SK-N-SH (cell line): Measurements from ENCODE around the gene SULT2B1. TPM values are rescaled to one million over a fixed set of nuclear protein-coding genes. Genes with fewer than 3 reads are reported as not detected.

Experiments used
- CTCF ChIA-PET: fragments of 300-600, 350-600 bp; formaldehyde crosslinking; extraction: SDS; loops from one replicate; lab custom pipeline; 2021; lab: Yijun Ruan, JAX
- POLR2A ChIA-PET: fragments of 350-600 bp; sonication (Branson Sonifier 250); formaldehyde crosslinking; extraction: SDS; loops from one replicate; lab custom pipeline; 2020; ENCODE audit warnings: antibody characterized with exemption, inconsistent platforms; lab: Yijun Ruan, JAX
- DNase-seq: peaks from one replicate; pipeline ENCODE4 v3.0.0; 2012
- H2AFZ ChIP-seq: fragments of 200-600 bp; sonication (generic); 2 replicates; pipeline ENCODE4 v1.8.1; 2016; ENCODE audit warnings: antibody characterized with exemption, mild to moderate bottlenecking, low read depth
- H3F3A ChIP-seq: fragments of 200-600 bp; sonication (generic); replicated peaks from 2 replicates; pipeline ENCODE3; 2016; ENCODE audit warnings: antibody characterized with exemption, mild to moderate bottlenecking; ENCODE audit not compliant: insufficient read depth
- H3K27ac ChIP-seq, 2 experiments: fragments of 200-500 bp in 1 of 2; fragments of 200-600 bp in 1 of 2; sonication (Bioruptor generic) in 1 of 2; sonication (generic), shearing (Covaris generic) in 1 of 2; 2 replicates each; pipeline versions ENCODE4 v1.5.1 to v1.6.1; 2014 to 2016; ENCODE audit warnings: low read depth in 2 of 2, inconsistent platforms in 1 of 2, low read length in 1 of 2, mild to moderate bottlenecking in 1 of 2, mixed read lengths in 1 of 2
- H3K27me3 ChIP-seq: fragments of 200-600 bp; sonication (generic), shearing (Covaris generic); 2 replicates; pipeline ENCODE4 v1.6.1; 2016; ENCODE audit warnings: mixed run types; ENCODE audit not compliant: insufficient read depth
- H3K36me3 ChIP-seq, 2 experiments: fragments of 200-500 bp in 1 of 2; fragments of 200-600 bp in 1 of 2; sonication (Bioruptor generic) in 1 of 2; sonication (generic) in 1 of 2; replicated peaks in 1 of 2; 2 replicates each; pipeline versions ENCODE3 to v1.5.1; 2014 to 2016; ENCODE audit warnings: low read length in 1 of 2, mild to moderate bottlenecking in 1 of 2; ENCODE audit not compliant: insufficient read depth in 2 of 2, control insufficient read depth in 1 of 2
- H3K4me1 ChIP-seq, 2 experiments: fragments of 200-500 bp in 1 of 2; fragments of 200-600 bp in 1 of 2; sonication (Bioruptor generic) in 1 of 2; sonication (generic), shearing (Covaris generic) in 1 of 2; 2 replicates each; pipeline versions ENCODE4 v1.5.1 to v1.6.1; 2014 to 2016; ENCODE audit warnings: low read depth in 1 of 2, low read length in 1 of 2, mixed run types in 1 of 2; ENCODE audit not compliant: insufficient read depth in 2 of 2, control insufficient read depth in 1 of 2
- H3K4me2 ChIP-seq: fragments of 200-600 bp; sonication (generic), shearing (Covaris generic); 2 replicates; pipeline ENCODE4 v1.6.1; 2017; ENCODE audit warnings: mixed run types
- H3K4me3 ChIP-seq, 2 experiments: fragments of 200-500 bp in 1 of 2; fragments of 200-600 bp in 1 of 2; sonication (Bioruptor generic) in 1 of 2; sonication (generic), shearing (Covaris generic) in 1 of 2; 2 replicates each; pipeline versions ENCODE4 v1.5.1 to v1.8.1; 2014 to 2016; ENCODE audit warnings: low read depth in 2 of 2, inconsistent platforms in 1 of 2, low read length in 1 of 2, mild to moderate bottlenecking in 1 of 2, mixed read lengths in 1 of 2, moderate library complexity in 1 of 2
- H3K79me2 ChIP-seq: fragments of 200-600 bp; sonication (generic); 2 replicates; pipeline ENCODE4 v1.8.1; 2017; ENCODE audit warnings: mild to moderate bottlenecking; ENCODE audit not compliant: insufficient read depth
- H3K9ac ChIP-seq: fragments of 200-600 bp; sonication (generic); 2 replicates; pipeline ENCODE4 v1.6.1; 2017; ENCODE audit warnings: mixed run types
- H3K9me2 ChIP-seq: fragments of 200-600 bp; sonication (generic); 2 replicates; pipeline ENCODE4 v1.6.1; 2017; ENCODE audit warnings: mixed run types
- H3K9me3 ChIP-seq: fragments of 200-600 bp; sonication (generic); 2 replicates; pipeline ENCODE4 v1.6.1; 2017; ENCODE audit warnings: mixed run types, mild to moderate bottlenecking, moderate library complexity
- H4K20me1 ChIP-seq: fragments of 200-600 bp; sonication (generic); 2 replicates; pipeline ENCODE4 v1.6.1; 2017; ENCODE audit warnings: mild to moderate bottlenecking, mixed run types; ENCODE audit not compliant: insufficient read depth
- FOSL2 ChIP-seq: IDR thresholded peaks from 2 replicates; pipeline ENCODE4 v1.4.0; 2012; ENCODE audit warnings: low read depth, mild to moderate bottlenecking, moderate library complexity, borderline replicate concordance
- FOXJ3 ChIP-seq: sonication (generic); formaldehyde crosslinking; IDR thresholded peaks from 2 replicates; pipeline ENCODE4 v1.5.1; 2020; ENCODE audit warnings: mild to moderate bottlenecking, missing genetic modification reagents
- GABPA ChIP-seq: IDR thresholded peaks from 2 replicates; pipeline ENCODE4 v1.4.0; 2012; ENCODE audit warnings: low read depth, mild to moderate bottlenecking
- GATA2 ChIP-seq: sonication (generic); formaldehyde crosslinking; IDR thresholded peaks from 2 replicates; pipeline ENCODE4 v1.5.0; 2020; ENCODE audit warnings: mild to moderate bottlenecking, missing genetic modification reagents
- NFIC ChIP-seq: IDR thresholded peaks from 2 replicates; pipeline ENCODE4 v1.4.0; 2012; ENCODE audit warnings: borderline replicate concordance
- NRF1 ChIP-seq: IDR thresholded peaks from 2 replicates; pipeline ENCODE4 v1.6.1; 2012; ENCODE audit warnings: low read depth, mild to moderate bottlenecking, low read length
- SIN3A ChIP-seq: IDR thresholded peaks from 2 replicates; pipeline ENCODE4 v1.6.1; 2012; ENCODE audit warnings: low read depth, mild to moderate bottlenecking, low read length, moderate library complexity, borderline replicate concordance
- TCF12 ChIP-seq: IDR thresholded peaks from 2 replicates; pipeline ENCODE4 v1.4.0; 2012
- YY1 ChIP-seq: IDR thresholded peaks from 2 replicates; pipeline ENCODE4 v1.4.0; 2012; ENCODE audit warnings: low read depth, mild to moderate bottlenecking
- WGBS: methylation state at CpG from one replicate; pipeline ENCODE4 v1.1.6; 2017; ENCODE audit warnings: low lambda C conversion rate; 5-methylcytosine and 5-hydroxymethylcytosine counted together
- polyA plus RNA-seq, 3 experiments: library from polyadenylated mRNA; depleted of rRNA; stranded (reverse); fragments of >200 nt; gene quantifications; 2 replicates each; pipeline ENCODE4 v1.2.3, GENCODE V29; 2012
- TF ChIP-seq, protein P1 (sequence below): fragments of 150-350 bp; IDR thresholded peaks from 2 replicates; pipeline ENCODE4 v1.6.1; 2016; ENCODE audit warnings: mild to moderate bottlenecking, low read depth, low read length
- TF ChIP-seq, protein P2 (sequence below): IDR thresholded peaks from 2 replicates; pipeline ENCODE4 v1.6.1; 2012; ENCODE audit warnings: mild to moderate bottlenecking, low read depth, low read length, moderate library complexity
- TF ChIP-seq, protein P3 (sequence below): IDR thresholded peaks from 2 replicates; pipeline ENCODE4 v1.4.0; 2012; ENCODE audit warnings: low read depth
- TF ChIP-seq, protein P4 (sequence below): IDR thresholded peaks from 2 replicates; pipeline ENCODE4; 2012

SULT2B1 gene
- polyA plus RNA-seq, 1 of the 3 experiments (the other 2 are of a cell fraction), result 0.92 TPM

DNA sequence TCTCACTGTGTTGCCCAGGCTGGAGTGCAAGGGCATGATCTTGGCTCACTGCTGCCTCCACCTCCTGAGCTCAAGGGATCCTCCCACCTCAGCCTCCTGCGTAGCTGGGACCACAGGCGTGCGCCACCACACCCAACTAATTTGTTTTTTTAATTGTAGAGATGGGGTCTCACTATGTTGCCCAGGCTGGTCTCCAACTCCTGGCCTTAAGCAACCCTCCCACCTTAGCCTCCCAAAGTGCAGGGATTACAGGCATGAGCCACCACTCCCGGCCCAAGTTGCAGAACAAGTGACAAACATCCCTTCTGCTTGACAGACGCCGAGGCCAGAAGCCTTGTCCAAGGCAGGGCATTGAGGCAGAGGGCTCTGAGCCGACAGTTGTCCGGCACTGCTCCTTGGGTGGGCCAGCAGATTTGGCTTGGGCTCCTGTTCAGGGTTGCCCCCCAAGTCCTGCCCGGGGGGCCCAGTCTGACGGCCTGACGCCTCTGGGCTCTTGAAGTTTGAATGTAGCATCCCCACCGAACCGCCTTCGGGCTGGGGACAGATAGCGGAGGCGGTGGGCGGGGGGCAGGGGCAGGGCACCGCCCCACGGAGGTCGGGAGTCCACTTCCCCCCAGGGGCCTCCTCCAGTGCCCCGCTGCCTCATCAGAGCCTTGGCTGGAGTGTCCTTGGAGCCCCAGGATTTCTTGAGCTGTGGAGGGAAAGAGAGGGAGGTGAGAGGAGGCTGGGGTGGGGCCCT is 48.9 kb downstream of the SULT2B1 start:
- Histone ChIP-seq H3K4me3 (no peak overlapping the region), H3K79me2 (no peaks in the 10 kb centered on the region), H2AFZ (no peak overlapping the region), H3K27ac (no peak overlapping the region), H3K4me1 (no peaks in the 10 kb centered on the region), H3K36me3 (no peaks in the 10 kb centered on the region), H3K9me2 (no peaks in the 10 kb centered on the region), H4K20me1 (no peaks in the 10 kb centered on the region), H3F3A (no peaks in the 10 kb centered on the region), H3K9ac (no peak overlapping the region), H3K4me2 (no peak overlapping the region), H3K27me3 (no peaks in the 10 kb centered on the region; the same call in 1 of the 2 replicates), H3K9me3 (no peaks in the 10 kb centered on the region)
- 84% methylated on average over 18 of the region's 21 CpGs for WGBS
- ChIA-PET POLR2A (no interaction called here), CTCF (interaction anchor here (1.0 to 1.4 kb wide), 2 partner anchors 12 to 112 kb away, joined by 6 to 13 read pairs; no protein-coding TSS in a partner anchor)
- DNase-seq, result no peak
- TF ChIP-seq GABPA (no peak), GATA2 (no peak), YY1 (no peak), FOSL2 (no peak), NFIC (no peak), FOXJ3 (CRISPR knock-in tag) (no peak), TCF12 (no peak), NRF1 (no peak), SIN3A (no peak)
- TF ChIP-seq, protein P1, sequence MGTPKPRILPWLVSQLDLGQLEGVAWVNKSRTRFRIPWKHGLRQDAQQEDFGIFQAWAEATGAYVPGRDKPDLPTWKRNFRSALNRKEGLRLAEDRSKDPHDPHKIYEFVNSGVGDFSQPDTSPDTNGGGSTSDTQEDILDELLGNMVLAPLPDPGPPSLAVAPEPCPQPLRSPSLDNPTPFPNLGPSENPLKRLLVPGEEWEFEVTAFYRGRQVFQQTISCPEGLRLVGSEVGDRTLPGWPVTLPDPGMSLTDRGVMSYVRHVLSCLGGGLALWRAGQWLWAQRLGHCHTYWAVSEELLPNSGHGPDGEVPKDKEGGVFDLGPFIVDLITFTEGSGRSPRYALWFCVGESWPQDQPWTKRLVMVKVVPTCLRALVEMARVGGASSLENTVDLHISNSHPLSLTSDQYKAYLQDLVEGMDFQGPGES, result no peak
- TF ChIP-seq, protein P2, sequence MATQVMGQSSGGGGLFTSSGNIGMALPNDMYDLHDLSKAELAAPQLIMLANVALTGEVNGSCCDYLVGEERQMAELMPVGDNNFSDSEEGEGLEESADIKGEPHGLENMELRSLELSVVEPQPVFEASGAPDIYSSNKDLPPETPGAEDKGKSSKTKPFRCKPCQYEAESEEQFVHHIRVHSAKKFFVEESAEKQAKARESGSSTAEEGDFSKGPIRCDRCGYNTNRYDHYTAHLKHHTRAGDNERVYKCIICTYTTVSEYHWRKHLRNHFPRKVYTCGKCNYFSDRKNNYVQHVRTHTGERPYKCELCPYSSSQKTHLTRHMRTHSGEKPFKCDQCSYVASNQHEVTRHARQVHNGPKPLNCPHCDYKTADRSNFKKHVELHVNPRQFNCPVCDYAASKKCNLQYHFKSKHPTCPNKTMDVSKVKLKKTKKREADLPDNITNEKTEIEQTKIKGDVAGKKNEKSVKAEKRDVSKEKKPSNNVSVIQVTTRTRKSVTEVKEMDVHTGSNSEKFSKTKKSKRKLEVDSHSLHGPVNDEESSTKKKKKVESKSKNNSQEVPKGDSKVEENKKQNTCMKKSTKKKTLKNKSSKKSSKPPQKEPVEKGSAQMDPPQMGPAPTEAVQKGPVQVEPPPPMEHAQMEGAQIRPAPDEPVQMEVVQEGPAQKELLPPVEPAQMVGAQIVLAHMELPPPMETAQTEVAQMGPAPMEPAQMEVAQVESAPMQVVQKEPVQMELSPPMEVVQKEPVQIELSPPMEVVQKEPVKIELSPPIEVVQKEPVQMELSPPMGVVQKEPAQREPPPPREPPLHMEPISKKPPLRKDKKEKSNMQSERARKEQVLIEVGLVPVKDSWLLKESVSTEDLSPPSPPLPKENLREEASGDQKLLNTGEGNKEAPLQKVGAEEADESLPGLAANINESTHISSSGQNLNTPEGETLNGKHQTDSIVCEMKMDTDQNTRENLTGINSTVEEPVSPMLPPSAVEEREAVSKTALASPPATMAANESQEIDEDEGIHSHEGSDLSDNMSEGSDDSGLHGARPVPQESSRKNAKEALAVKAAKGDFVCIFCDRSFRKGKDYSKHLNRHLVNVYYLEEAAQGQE, result no peak
- TF ChIP-seq, protein P3, sequence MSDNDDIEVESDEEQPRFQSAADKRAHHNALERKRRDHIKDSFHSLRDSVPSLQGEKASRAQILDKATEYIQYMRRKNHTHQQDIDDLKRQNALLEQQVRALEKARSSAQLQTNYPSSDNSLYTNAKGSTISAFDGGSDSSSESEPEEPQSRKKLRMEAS, result no peak
- TF ChIP-seq, protein P4, sequence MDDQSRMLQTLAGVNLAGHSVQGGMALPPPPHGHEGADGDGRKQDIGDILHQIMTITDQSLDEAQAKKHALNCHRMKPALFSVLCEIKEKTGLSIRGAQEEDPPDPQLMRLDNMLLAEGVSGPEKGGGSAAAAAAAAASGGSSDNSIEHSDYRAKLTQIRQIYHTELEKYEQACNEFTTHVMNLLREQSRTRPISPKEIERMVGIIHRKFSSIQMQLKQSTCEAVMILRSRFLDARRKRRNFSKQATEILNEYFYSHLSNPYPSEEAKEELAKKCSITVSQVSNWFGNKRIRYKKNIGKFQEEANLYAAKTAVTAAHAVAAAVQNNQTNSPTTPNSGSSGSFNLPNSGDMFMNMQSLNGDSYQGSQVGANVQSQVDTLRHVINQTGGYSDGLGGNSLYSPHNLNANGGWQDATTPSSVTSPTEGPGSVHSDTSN, result no peak
